H1 (cell line): ENCODE measurements around the gene PITPNB. TPM values are rescaled to one million over a fixed set of nuclear protein-coding genes. Genes with fewer than 3 reads are reported as not detected.

Experiments used
- CTCF ChIA-PET: fragments of 300-600 bp; sonication (Branson Sonifier 250); formaldehyde crosslinking; loops from one replicate; lab custom pipeline; 2021; ENCODE audit not compliant: partially characterized antibody; lab: Charles Lee
- POLR2A ChIA-PET: fragments of 300-600 bp; sonication (Branson Sonifier 250); formaldehyde crosslinking; loops from one replicate; lab custom pipeline; 2021; ENCODE audit warnings: inconsistent platforms; ENCODE audit not compliant: partially characterized antibody; lab: Charles Lee
- DNase-seq, 2 experiments: peaks; one replicate each; pipeline versions ENCODE4 v3.0.0 to v3.0.0-alpha.2; 2010 to 2022; ENCODE audit warnings: low spot score in 2 of 2, low read depth in 1 of 2, mixed read lengths in 1 of 2
- FAIRE-seq: peaks from 2 replicates; lab custom pipeline; 2011; peaks lifted over from hg19 to GRCh38; lab: Jason Lieb, UNC
- H2AFZ ChIP-seq: 2 replicates; pipeline ENCODE4 v1.8.1; 2012; ENCODE audit warnings: low read length, inconsistent platforms
- H2AK5ac ChIP-seq: 2 replicates; pipeline ENCODE4 v1.6.1; 2013; ENCODE audit warnings: low read depth, low read length
- H2BK120ac ChIP-seq: replicated peaks from 2 replicates; pipeline ENCODE3; 2013; ENCODE audit warnings: low read depth, low read length, inconsistent platforms
- H2BK12ac ChIP-seq: 2 replicates; pipeline ENCODE4 v1.6.1; 2013; ENCODE audit warnings: low read depth, low read length
- H2BK15ac ChIP-seq: 2 replicates; pipeline ENCODE4 v1.6.1; 2013; ENCODE audit warnings: low read length
- H2BK20ac ChIP-seq: 2 replicates; pipeline ENCODE4 v1.6.1; 2013; ENCODE audit warnings: low read length
- H2BK5ac ChIP-seq: 2 replicates; pipeline ENCODE4 v1.6.1; 2013; ENCODE audit warnings: low read depth, low read length
- H3K14ac ChIP-seq: 2 replicates; pipeline ENCODE4 v1.6.1; 2013; ENCODE audit warnings: inconsistent platforms; ENCODE audit not compliant: insufficient read length
- H3K18ac ChIP-seq: 2 replicates; pipeline ENCODE4 v1.6.1; 2013; ENCODE audit warnings: low read length; ENCODE audit errors: extremely low read depth
- H3K23ac ChIP-seq: 2 replicates; pipeline ENCODE4 v1.6.1; 2013; ENCODE audit warnings: inconsistent platforms; ENCODE audit not compliant: insufficient read length
- H3K23me2 ChIP-seq: 2 replicates; pipeline ENCODE4 v1.6.1; 2013; ENCODE audit warnings: low read depth, low read length
- H3K27ac ChIP-seq: 2 replicates; pipeline ENCODE4 v1.6.1; 2011; ENCODE audit warnings: low read depth, low read length, inconsistent platforms
- H3K27me3 ChIP-seq, 4 experiments: replicated peaks in 1 of 4; 1 replicate in 1 of 4; 2 replicates in 3 of 4; pipeline versions ENCODE4 v1.6.1 to v1.8.1; 2011 to 2013; ENCODE audit warnings: low read length in 3 of 4, mild to moderate bottlenecking in 3 of 4, inconsistent platforms in 2 of 4, mixed read lengths in 2 of 4, moderate library complexity in 1 of 4; ENCODE audit not compliant: control insufficient read depth in 3 of 4, insufficient read depth in 3 of 4; ENCODE audit errors: extremely low read depth in 1 of 4
- H3K36me3 ChIP-seq, 4 experiments: 2 replicates each; pipeline versions ENCODE4 v1.6.1 to v1.8.1; 2011 to 2013; ENCODE audit warnings: mild to moderate bottlenecking in 4 of 4, low read length in 3 of 4, moderate library complexity in 2 of 4, control low read depth in 1 of 4, inconsistent platforms in 1 of 4; ENCODE audit not compliant: insufficient read depth in 4 of 4, control insufficient read depth in 2 of 4
- H3K4ac ChIP-seq: replicated peaks from 2 replicates; pipeline ENCODE3; 2013; ENCODE audit warnings: low read length, low read depth, mixed read lengths, inconsistent platforms; ENCODE audit not compliant: insufficient read length
- H3K4me1 ChIP-seq, 4 experiments: replicated peaks in 1 of 4; 1 replicate in 1 of 4; 2 replicates in 3 of 4; pipeline versions ENCODE4 v1.6.1 to v1.8.1; 2011 to 2013; ENCODE audit warnings: low read length in 3 of 4, inconsistent platforms in 2 of 4, mixed read lengths in 1 of 4; ENCODE audit not compliant: insufficient read depth in 4 of 4, control insufficient read depth in 3 of 4
- H3K4me2 ChIP-seq, 2 experiments: 2 replicates each; pipeline versions ENCODE4 v1.6.1 to v1.8.1; 2011 to 2013; ENCODE audit warnings: low read depth in 2 of 2, low read length in 2 of 2, control low read depth in 1 of 2, inconsistent platforms in 1 of 2, mild to moderate bottlenecking in 1 of 2; ENCODE audit not compliant: insufficient read depth in 1 of 2
- H3K4me3 ChIP-seq, 4 experiments: fragments of 200-600, 300-600 bp in 1 of 4; sonication (generic), shearing (Covaris generic), sonication (Bioruptor Twin) in 1 of 4; 2 replicates each; pipeline versions ENCODE4 v1.5.1 to v1.8.1; 2011 to 2016; ENCODE audit warnings: low read length in 4 of 4, low read depth in 3 of 4, control low read depth in 2 of 4, inconsistent platforms in 2 of 4, mild to moderate bottlenecking in 2 of 4, mixed read lengths in 1 of 4, moderate library complexity in 1 of 4; ENCODE audit not compliant: insufficient read depth in 2 of 4; ENCODE audit errors: extremely low read depth in 1 of 4
- H3K56ac ChIP-seq: replicated peaks from 2 replicates; pipeline ENCODE3; 2013; ENCODE audit warnings: low read depth, mild to moderate bottlenecking, mixed read lengths, low read length, inconsistent platforms; ENCODE audit not compliant: insufficient read length
- H3K79me1 ChIP-seq: 2 replicates; pipeline ENCODE4 v1.6.1; 2013; ENCODE audit warnings: low read depth, low read length, control low read depth
- H3K79me2 ChIP-seq, 2 experiments: 2 replicates each; pipeline versions ENCODE4 v1.6.1 to v1.8.1; 2012 to 2013; ENCODE audit warnings: low read length in 2 of 2, mild to moderate bottlenecking in 2 of 2, inconsistent platforms in 1 of 2; ENCODE audit not compliant: insufficient read depth in 2 of 2, control insufficient read depth in 1 of 2
- H3K9ac ChIP-seq, 4 experiments: replicated peaks in 1 of 4; 1 replicate in 1 of 4; 2 replicates in 3 of 4; pipeline versions ENCODE4 v1.6.1 to v1.8.1; 2011 to 2013; ENCODE audit warnings: low read depth in 3 of 4, low read length in 3 of 4, control low read depth in 2 of 4, mild to moderate bottlenecking in 2 of 4, moderate library complexity in 2 of 4, inconsistent platforms in 1 of 4; ENCODE audit errors: extremely low read depth in 1 of 4
- H3K9me3 ChIP-seq, 2 experiments: 2 replicates each; pipeline versions ENCODE4 v1.6.1 to v1.8.1; 2012 to 2013; ENCODE audit warnings: mild to moderate bottlenecking in 2 of 2, moderate library complexity in 2 of 2, control low read depth in 1 of 2, inconsistent platforms in 1 of 2, low read depth in 1 of 2, low read length in 1 of 2, mixed read lengths in 1 of 2; ENCODE audit not compliant: insufficient read depth in 2 of 2
- H4K20me1 ChIP-seq, 2 experiments: replicated peaks in 1 of 2; 2 replicates each; pipeline versions ENCODE3 to v1.8.1; 2011 to 2013; ENCODE audit warnings: inconsistent platforms in 2 of 2, low read length in 2 of 2, mild to moderate bottlenecking in 1 of 2; ENCODE audit not compliant: insufficient read depth in 2 of 2, control insufficient read depth in 1 of 2
- H4K5ac ChIP-seq: 2 replicates; pipeline ENCODE4 v1.6.1; 2013; ENCODE audit warnings: low read length, low read depth, mixed read lengths, inconsistent platforms; ENCODE audit not compliant: insufficient read length
- H4K8ac ChIP-seq: 2 replicates; pipeline ENCODE4 v1.8.0; 2013; ENCODE audit warnings: mild to moderate bottlenecking, moderate library complexity, low read length, inconsistent platforms; ENCODE audit not compliant: insufficient read depth; ENCODE audit errors: extremely low read depth
- H4K91ac ChIP-seq: replicated peaks from 2 replicates; pipeline ENCODE3; 2013; ENCODE audit warnings: low read length, mixed read lengths, inconsistent platforms; ENCODE audit not compliant: insufficient read length
- BCL11A ChIP-seq, 2 experiments: IDR thresholded peaks; one replicate each; pipeline ENCODE4 v1.6.1; 2011; ENCODE audit warnings: low read depth in 2 of 2, low read length in 2 of 2, mild to moderate bottlenecking in 2 of 2
- BRCA1 ChIP-seq: IDR thresholded peaks from 2 replicates; pipeline ENCODE4 v1.6.1; 2012; ENCODE audit warnings: low read depth, low read length, improper control_type of control experiment
- CBX8 ChIP-seq: fragments of 300-800, 300-1000 bp; sonication (generic); IDR thresholded peaks from 2 replicates; pipeline ENCODE4 v1.7.1; 2016; ENCODE audit warnings: low read depth, low read length, borderline replicate concordance
- CHD2 ChIP-seq: IDR thresholded peaks from 2 replicates; pipeline ENCODE4 v1.6.1; 2012; ENCODE audit warnings: low read length, improper control_type of control experiment
- CTBP2 ChIP-seq: IDR thresholded peaks from 2 replicates; pipeline ENCODE4 v1.7.0; 2011; ENCODE audit warnings: borderline replicate concordance, mild to moderate bottlenecking, moderate library complexity, mixed read lengths, low read length; ENCODE audit not compliant: insufficient read depth, insufficient read length
- EGR1 ChIP-seq: IDR thresholded peaks from 2 replicates; pipeline ENCODE4 v1.6.1; 2011; ENCODE audit warnings: low read depth, low read length, borderline replicate concordance
- HDAC2 ChIP-seq, 2 experiments: fragments of 300-600 bp in 1 of 2; sonication (generic) in 1 of 2; IDR thresholded peaks; 2 replicates each; pipeline ENCODE4 v1.6.1; 2011 to 2012; ENCODE audit warnings: low read depth in 2 of 2, low read length in 2 of 2, mild to moderate bottlenecking in 2 of 2, moderate library complexity in 2 of 2, borderline replicate concordance in 1 of 2, inconsistent platforms in 1 of 2
- KDM1A ChIP-seq: fragments of 200-600, 300-600 bp; sonication (generic); IDR thresholded peaks from 2 replicates; pipeline ENCODE4 v1.7.1; 2016; ENCODE audit warnings: mild to moderate bottlenecking, low read length, borderline replicate concordance
- KDM4A ChIP-seq: IDR thresholded peaks from one replicate; pipeline ENCODE4 v1.7.1; 2012; ENCODE audit warnings: low read depth, mild to moderate bottlenecking, moderate library complexity, low read length, inconsistent platforms; ENCODE audit not compliant: severe bottlenecking
- NANOG ChIP-seq: IDR thresholded peaks from 2 replicates; pipeline ENCODE4 v1.6.1; 2011; ENCODE audit warnings: low read length, low read depth, mild to moderate bottlenecking, inconsistent platforms; ENCODE audit not compliant: insufficient read depth, poor library complexity, severe bottlenecking
- POLR2AphosphoS5 ChIP-seq: IDR thresholded peaks from 2 replicates; pipeline ENCODE4 v1.6.1; 2011; ENCODE audit warnings: low read depth, low read length
- RFX5 ChIP-seq: IDR thresholded peaks from 2 replicates; pipeline ENCODE4 v1.6.1; 2011; ENCODE audit warnings: low read depth, low read length, improper control_type of control experiment, borderline replicate concordance
- RXRA ChIP-seq: IDR thresholded peaks from 2 replicates; pipeline ENCODE4 v1.6.1; 2011; ENCODE audit warnings: low read depth, mild to moderate bottlenecking, low read length, moderate library complexity; ENCODE audit not compliant: insufficient read depth
- SRF ChIP-seq: IDR thresholded peaks from 2 replicates; pipeline ENCODE4 v1.6.1; 2011; ENCODE audit warnings: mild to moderate bottlenecking, low read depth, low read length, moderate library complexity
- WGBS, 2 experiments: shearing (Covaris generic) in 1 of 2; methylation state at CpG; one replicate each; pipeline versions ENCODE4 v1.1.6 to v1.1.7; 2013 to 2015; ENCODE audit warnings: low lambda C conversion rate in 2 of 2, mixed read lengths in 2 of 2, inconsistent platforms in 1 of 2, low coverage in 1 of 2, missing lambda C conversion rate in 1 of 2; ENCODE audit not compliant: insufficient replicate concordance in 2 of 2, insufficient coverage in 1 of 2, insufficient read length in 1 of 2; ENCODE audit errors: extremely low coverage in 1 of 2, missing lambda C conversion rate in 1 of 2; 5-methylcytosine and 5-hydroxymethylcytosine counted together
- polyA plus RNA-seq, 7 experiments: library from polyadenylated mRNA; depleted of rRNA in 3 of 7; stranded (reverse) in 5 of 7; unstranded in 2 of 7; fragments of >200 nt in 5 of 7; fragments of 200-250 nt in 2 of 7; gene quantifications; 1 replicate in 5 of 7; 2 replicates in 1 of 7; 4 replicates in 1 of 7; pipeline versions ENCODE4 v1.2.1 to v1.2.3, GENCODE V29; 2011 to 2013; ENCODE audit warnings: missing spikeins in 2 of 7, mixed read lengths in 2 of 7
- total RNA-seq: library from RNA; stranded (reverse); fragmentation: NEBNext Ultra II Directional; extraction: Animal tissue kit (Norgen Biotek cat#: 25700); gene quantifications from 2 replicates; pipeline ENCODE4 v1.2.1, GENCODE V29; 2021

Gene PITPNB
- total and polyA plus RNA-seq, 2 of the 8 experiments (the other 6 are each of a cell fraction or from before 2014, with no cell fraction given), result 24.6 to 89.3 TPM

DNA sequence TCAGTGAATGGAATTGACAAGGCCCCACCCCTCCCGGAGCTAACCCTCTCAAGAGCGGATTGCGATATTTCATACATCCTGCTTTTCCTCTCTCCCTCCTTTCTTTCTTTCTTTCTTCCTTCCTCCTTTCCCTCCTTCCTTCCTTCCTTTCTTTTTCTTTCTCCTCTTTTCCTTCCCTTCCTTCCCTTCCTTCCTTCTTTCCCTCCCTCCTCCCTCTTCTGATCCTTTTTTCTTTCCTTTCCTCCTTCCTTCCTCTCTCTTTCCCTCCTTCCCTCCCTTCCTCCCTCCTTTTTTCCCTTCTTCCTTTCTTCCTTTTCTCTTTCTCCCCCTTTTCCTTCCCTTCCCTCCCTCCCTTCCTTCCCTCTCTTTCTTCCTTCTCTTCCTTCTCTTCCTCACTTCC lies 102.5 kb downstream of the PITPNB start:
- H3K27me3 ChIP-seq, result no peaks in the 10 kb centered on the region
- WGBS, 2 experiments, result 97% methylated on average over 3 of the region's 3 CpGs; no CpG with 5 or more reads in 1 of the 2 experiments
- no peaks in the 10 kb centered on the region for H4K20me1 ChIP-seq
- no peak for FAIRE-seq
- no peak overlapping the region for H3K4me2 ChIP-seq
- no peak overlapping the region for H2AFZ ChIP-seq
- H3K4me1 ChIP-seq, result peaks cover 0 to 6% (median 2%) of the 10 kb centered on the region in 4 experiments; a peak in 3 of 7 replicates
- H2BK5ac ChIP-seq, result no peak overlapping the region
- H3K9me3 ChIP-seq, result no peaks in the 10 kb centered on the region
- no peak overlapping the region for H3K4ac ChIP-seq
- no peak for DNase-seq
- H3K36me3 ChIP-seq, result no peaks in the 10 kb centered on the region
- POLR2A ChIA-PET, result no interaction called here
- no peak overlapping the region for H2BK120ac ChIP-seq
- H2BK20ac ChIP-seq, result no peak overlapping the region
- no peak overlapping the region for H3K9ac ChIP-seq
- H3K4me3 ChIP-seq, result no peak overlapping the region
- CTCF ChIA-PET, result interaction anchor here (1.1 to 1.3 kb wide), 2 partner anchors 11 to 13 kb away, joined by 4 to 5 read pairs; no protein-coding TSS in a partner anchor
- no peak overlapping the region for H3K14ac ChIP-seq
- no peaks in the 10 kb centered on the region for H3K79me1 ChIP-seq
- no peak overlapping the region for H2BK15ac ChIP-seq
- H3K56ac ChIP-seq, result no peak overlapping the region
- no peak overlapping the region for H3K18ac ChIP-seq
- H3K23ac ChIP-seq, result no peak overlapping the region
- no peak overlapping the region; the same call in 1 of the 2 replicates for H2AK5ac ChIP-seq
- H4K91ac ChIP-seq, result no peak overlapping the region
- H4K8ac ChIP-seq, result no peak overlapping the region
- H2BK12ac ChIP-seq, result no peak overlapping the region
- no peaks in the 10 kb centered on the region for H3K79me2 ChIP-seq
- no peaks in the 10 kb centered on the region for H3K23me2 ChIP-seq
- no peak overlapping the region for H3K27ac ChIP-seq
- H4K5ac ChIP-seq, result no peak overlapping the region
- TF ChIP-seq CBX8, result no peak
- TF ChIP-seq KDM1A, result no peak
- no peak for TF ChIP-seq NANOG
- no peak for TF ChIP-seq CTBP2
- TF ChIP-seq BCL11A (IDR thresholded peaks at IDR 0.05; ENCODE audit: low read depth in 2 of 2, low read length in 2 of 2), result no peak
- TF ChIP-seq RFX5, result no peak
- no peak for TF ChIP-seq EGR1
- no peak for TF ChIP-seq RXRA
- no peak for TF ChIP-seq SRF
- TF ChIP-seq BRCA1, result no peak
- TF ChIP-seq HDAC2 (IDR thresholded peaks at IDR 0.05; ENCODE audit: borderline replicate concordance in 1 of 2, low read depth in 2 of 2, low read length in 2 of 2), result no peak
- no peak for TF ChIP-seq KDM4A
- no peak for TF ChIP-seq POLR2AphosphoS5
- TF ChIP-seq CHD2, result no peak
